ENCODE results near the gene C19orf12. TPM values are rescaled to one million over a fixed set of nuclear protein-coding genes. Genes with fewer than 3 reads are reported as not detected.

C19orf12 gene
- total and polyA plus RNA-seq, 7 experiments from 2014 or later = 17.6 to 51.5 (median 23.3) TPM

DNA sequence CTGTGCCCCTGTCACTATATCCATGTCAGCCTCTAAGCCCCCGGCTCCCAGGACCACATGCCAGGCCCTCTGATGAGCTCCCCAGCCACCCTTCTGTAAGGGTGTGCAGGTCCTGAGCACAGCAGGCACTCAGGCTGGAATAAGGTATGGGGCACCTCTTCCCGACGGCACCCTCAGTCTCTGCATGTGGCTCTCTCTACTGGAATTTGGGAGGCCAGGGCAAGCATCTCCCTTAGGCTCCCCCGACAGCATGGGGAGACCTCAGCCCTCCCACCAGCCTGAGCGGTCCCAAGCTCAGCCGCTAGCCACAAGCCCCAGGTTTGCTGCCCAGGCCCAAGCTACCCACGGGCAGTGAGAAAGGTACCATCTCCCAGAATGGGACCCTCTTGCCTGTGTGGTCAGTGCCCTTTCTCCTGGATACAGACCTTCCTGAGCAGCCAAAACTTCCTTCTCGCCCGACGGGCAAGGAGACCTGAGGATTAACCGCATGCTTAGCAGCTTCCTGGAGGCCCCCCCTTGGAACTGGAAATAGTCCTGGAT, 22.5 kb upstream of the C19orf12 start:
- no peak for DNase-seq
- peaks cover 0 to 11% (median 0%) of the 10 kb centered on the region in 5 donors for H3K27me3 Mint-ChIP-seq
- no peaks in the 10 kb centered on the region for H3K9me3 Mint-ChIP-seq
- H3K9me3 ChIP-seq (ENCODE audit: control insufficient read depth in 2 of 3, low read length in 3 of 3) = no peaks in the 10 kb centered on the region
- ChIA-PET POLR2A (no interaction called here), CTCF (interaction anchor here (1.1 to 1.4 kb wide), 3 partner anchors 9 to 145 kb away, joined by 3 read pairs; no protein-coding TSS in a partner anchor)
- H3K36me3 ChIP-seq (ENCODE audit: control insufficient read depth in 2 of 3, insufficient read depth in 3 of 3, low read length in 3 of 3) = no peaks in the 10 kb centered on the region
- no peak overlapping the region for H3K27ac Mint-ChIP-seq
- H3K27me3 ChIP-seq (ENCODE audit: control insufficient read depth in 2 of 2, insufficient read depth in 2 of 2, low read length in 2 of 2) = no peaks in the 10 kb centered on the region
- ATAC-seq = no peak
- no peak overlapping the region for H3K4me3 ChIP-seq (ENCODE audit: low read length)
- H3K36me3 Mint-ChIP-seq = no peaks in the 10 kb centered on the region
- H3K4me3 Mint-ChIP-seq = no peak overlapping the region
- intact Hi-C loops (cut with micrococcal nuclease) = no loop called here
- H3K4me1 Mint-ChIP-seq = no peaks in the 10 kb centered on the region
- H3K4me1 ChIP-seq (ENCODE audit: control insufficient read depth in 2 of 2, insufficient read depth in 2 of 2, low read length in 2 of 2) = no peaks in the 10 kb centered on the region
- no peak overlapping the region for H3K27ac ChIP-seq (ENCODE audit: low read depth, low read length)

DNA sequence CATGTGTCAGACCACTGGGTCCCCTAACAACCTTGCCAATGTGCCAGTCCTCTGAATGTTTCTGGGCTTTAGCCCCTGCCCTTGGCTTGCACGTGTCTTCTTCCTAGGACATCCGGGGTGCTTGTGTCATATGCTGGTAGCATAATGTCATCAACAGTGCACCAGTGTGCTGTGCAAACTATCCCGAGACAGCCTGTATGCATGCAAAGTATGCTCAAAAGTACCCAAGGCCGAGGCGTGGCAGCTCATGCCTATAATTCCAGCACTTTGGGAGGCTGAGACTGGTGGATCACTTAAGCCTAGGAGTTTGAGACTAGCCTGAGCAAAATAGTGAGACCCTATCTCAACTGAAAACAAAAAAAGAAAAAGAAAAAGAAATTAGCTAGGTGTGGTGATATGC, 20.8 kb upstream of the C19orf12 start:
- CTCF ChIA-PET = interaction anchor here (8.7 kb wide), 1 partner anchor 138 kb away, joined by 90 read pairs; no protein-coding TSS in a partner anchor
- H3K4me3 Mint-ChIP-seq = no peak overlapping the region
- H3K9me3 Mint-ChIP-seq = no peaks in the 10 kb centered on the region
- no peak overlapping the region for H3K27ac Mint-ChIP-seq
- intact Hi-C loops (cut with micrococcal nuclease) = no loop called here
- POLR2A ChIA-PET = no interaction called here
- Histone ChIP-seq H3K4me1 (ENCODE audit: control insufficient read depth in 2 of 2, insufficient read depth in 2 of 2, low read length in 2 of 2) (no peaks in the 10 kb centered on the region), H3K36me3 (ENCODE audit: control insufficient read depth in 2 of 3, insufficient read depth in 3 of 3, low read length in 3 of 3) (no peaks in the 10 kb centered on the region), H3K27me3 (ENCODE audit: control insufficient read depth in 2 of 2, insufficient read depth in 2 of 2, low read length in 2 of 2) (no peaks in the 10 kb centered on the region), H3K27ac (ENCODE audit: low read depth, low read length) (no peak overlapping the region), H3K4me3 (ENCODE audit: low read length) (no peak overlapping the region), H3K9me3 (ENCODE audit: control insufficient read depth in 2 of 3, low read length in 3 of 3) (no peaks in the 10 kb centered on the region)
- DNase-seq = no peak
- no peaks in the 10 kb centered on the region for H3K36me3 Mint-ChIP-seq
- H3K4me1 Mint-ChIP-seq = no peaks in the 10 kb centered on the region
- H3K27me3 Mint-ChIP-seq = peaks cover 0 to 16% (median 0%) of the 10 kb centered on the region in 5 donors
- ATAC-seq = no peak

DNA sequence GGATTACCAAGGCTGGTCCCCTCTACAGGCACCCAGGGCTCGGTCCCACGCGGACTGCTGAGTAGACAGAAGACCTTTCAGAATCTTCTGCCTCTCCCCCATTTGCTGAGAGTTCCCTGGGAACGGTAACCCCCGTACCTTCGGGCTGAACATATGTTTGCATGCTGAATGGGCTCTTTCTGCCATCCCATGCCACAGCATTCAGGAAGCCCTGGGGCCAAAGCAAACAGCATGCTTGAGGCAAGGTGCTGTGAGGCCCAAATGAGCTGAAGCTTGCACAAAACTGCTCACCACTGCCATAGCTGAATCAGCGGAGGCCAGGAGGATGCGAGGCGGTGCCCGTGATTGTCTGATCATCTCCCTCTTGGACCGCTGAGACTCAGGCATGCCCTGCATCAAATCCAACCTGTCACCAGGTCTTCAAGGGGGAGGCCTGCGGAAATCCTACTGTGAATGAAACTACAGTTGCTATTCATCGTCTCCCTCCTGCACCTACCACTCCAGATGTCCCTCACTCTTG, 16.3 kb upstream of the C19orf12 start:
- no peaks in the 10 kb centered on the region for H3K9me3 Mint-ChIP-seq
- DNase-seq (no peak), ATAC-seq (no peak)
- no peaks in the 10 kb centered on the region for H3K36me3 ChIP-seq (ENCODE audit: control insufficient read depth in 2 of 3, insufficient read depth in 3 of 3, low read length in 3 of 3)
- no peaks in the 10 kb centered on the region for H3K9me3 ChIP-seq (ENCODE audit: control insufficient read depth in 2 of 3, low read length in 3 of 3)
- intact Hi-C loops (cut with micrococcal nuclease) = no loop called here
- H3K4me1 ChIP-seq (ENCODE audit: control insufficient read depth in 2 of 2, insufficient read depth in 2 of 2, low read length in 2 of 2) = no peaks in the 10 kb centered on the region
- H3K4me3 ChIP-seq (ENCODE audit: low read length) = no peak overlapping the region
- H3K27ac ChIP-seq (ENCODE audit: low read depth, low read length) = no peak overlapping the region
- H3K27me3 ChIP-seq (ENCODE audit: control insufficient read depth in 2 of 2, insufficient read depth in 2 of 2, low read length in 2 of 2) = no peaks in the 10 kb centered on the region
- ChIA-PET CTCF (interaction anchor here (0.5 to 8.7 kb wide), 6 partner anchors 29 to 210 kb away, joined by 3 to 90 read pairs (median 4); partner anchors contain the start of gene URI1), POLR2A (no interaction called here)
- H3K4me3 Mint-ChIP-seq = no peak overlapping the region
- H3K27ac Mint-ChIP-seq = no peak overlapping the region
- H3K4me1 Mint-ChIP-seq = no peaks in the 10 kb centered on the region
- H3K36me3 Mint-ChIP-seq = no peaks in the 10 kb centered on the region
- peaks cover 0 to 36% (median 0%) of the 10 kb centered on the region in 5 donors for H3K27me3 Mint-ChIP-seq

DNA sequence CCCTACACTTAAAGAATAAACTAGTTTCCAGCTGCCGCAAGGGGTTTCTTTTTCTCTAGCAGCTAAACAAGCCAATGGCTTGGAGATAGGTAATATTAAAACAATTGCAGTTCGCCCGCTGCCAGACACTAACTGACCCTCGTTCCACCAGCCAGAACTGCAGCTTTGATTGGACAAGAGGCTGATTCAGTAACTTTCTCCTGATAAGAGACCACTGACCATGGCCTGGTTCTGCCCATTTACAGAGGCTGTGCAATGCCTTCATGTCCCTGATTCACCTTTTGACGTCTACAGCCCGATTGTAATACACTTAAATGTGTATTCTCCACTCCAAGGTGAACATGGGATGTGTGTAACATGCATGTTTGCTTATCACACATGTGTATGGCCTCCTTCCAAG, 12.8 kb upstream of the C19orf12 start:
- Mint-ChIP-seq H3K27ac (no peak overlapping the region), H3K4me1 (peaks cover 5 to 20% (median 15%) of the 10 kb centered on the region in 7 donors), H3K27me3 (peaks cover 0 to 54% (median 6%) of the 10 kb centered on the region in 5 donors), H3K9me3 (no peaks in the 10 kb centered on the region), H3K4me3 (no peak overlapping the region), H3K36me3 (no peaks in the 10 kb centered on the region)
- ChIA-PET CTCF (interaction anchor here (0.6 to 8.7 kb wide), 5 partner anchors 8 to 258 kb away, joined by 3 to 90 read pairs (median 5); no protein-coding TSS in a partner anchor), POLR2A (no interaction called here)
- no peak overlapping the region for H3K27ac ChIP-seq (ENCODE audit: low read depth, low read length)
- intact Hi-C loops (cut with micrococcal nuclease) = no loop called here
- no peaks in the 10 kb centered on the region for H3K36me3 ChIP-seq (ENCODE audit: control insufficient read depth in 2 of 3, insufficient read depth in 3 of 3, low read length in 3 of 3)
- no peak overlapping the region for H3K4me3 ChIP-seq (ENCODE audit: low read length)
- H3K27me3 ChIP-seq (ENCODE audit: control insufficient read depth in 2 of 2, insufficient read depth in 2 of 2, low read length in 2 of 2) = no peaks in the 10 kb centered on the region
- DNase-seq (no peak), ATAC-seq (no peak)
- peaks cover 0 to 9% of the 10 kb centered on the region in 2 donors for H3K4me1 ChIP-seq (ENCODE audit: control insufficient read depth in 2 of 2, insufficient read depth in 2 of 2, low read length in 2 of 2)
- no peaks in the 10 kb centered on the region for H3K9me3 ChIP-seq (ENCODE audit: control insufficient read depth in 2 of 3, low read length in 3 of 3)

DNA sequence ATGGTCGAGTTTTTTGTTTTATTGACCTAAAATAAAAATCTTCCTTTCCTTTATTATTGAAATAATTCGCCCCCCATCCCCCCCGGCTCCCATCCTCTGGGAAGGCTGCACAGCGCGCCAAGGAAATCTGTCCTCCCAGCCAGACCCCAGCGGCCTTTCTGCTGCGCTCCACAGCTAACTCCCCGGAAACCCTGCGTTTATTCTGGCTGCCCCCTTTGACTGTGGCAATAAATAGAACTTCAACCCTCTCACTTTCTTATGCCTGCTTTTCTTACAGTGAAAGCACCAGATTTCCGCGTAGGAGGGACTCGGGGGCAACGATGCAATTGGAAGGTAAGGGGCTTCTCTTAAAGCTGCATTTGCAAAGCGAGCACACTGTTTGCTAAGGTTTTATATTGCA, 9.7 kb upstream of the C19orf12 start:
- DNase-seq (no peak), ATAC-seq (no peak)
- Mint-ChIP-seq H3K9me3 (no peaks in the 10 kb centered on the region), H3K4me3 (peak overlapping the region; percentile 3 to 87 (median 84)), H3K27ac (peak overlapping the region in 1 of 9 donors; percentile 25), H3K27me3 (peaks cover 0 to 65% (median 6%) of the 10 kb centered on the region in 5 donors), H3K4me1 (peaks cover 5 to 20% (median 15%) of the 10 kb centered on the region in 7 donors), H3K36me3 (no peaks in the 10 kb centered on the region)
- H3K4me3 ChIP-seq (ENCODE audit: low read length) = peak overlapping the region; percentile 8
- no peaks in the 10 kb centered on the region for H3K9me3 ChIP-seq (ENCODE audit: control insufficient read depth in 2 of 3, low read length in 3 of 3)
- ChIA-PET CTCF (interaction anchor here (1.0 to 1.9 kb wide), 3 partner anchors 8 to 150 kb away, joined by 3 to 6 read pairs (median 3); no protein-coding TSS in a partner anchor), POLR2A (interaction anchor here (0.6 to 3.6 kb wide), 4 partner anchors 10 to 119 kb away, joined by 4 to 14 read pairs (median 5); partner anchors contain the start of genes C19orf12 and POP4)
- no peaks in the 10 kb centered on the region for H3K36me3 ChIP-seq (ENCODE audit: control insufficient read depth in 2 of 3, insufficient read depth in 3 of 3, low read length in 3 of 3)
- no peaks in the 10 kb centered on the region for H3K27me3 ChIP-seq (ENCODE audit: control insufficient read depth in 2 of 2, insufficient read depth in 2 of 2, low read length in 2 of 2)
- intact Hi-C loops (cut with micrococcal nuclease) = no loop called here
- peaks cover 0 to 9% of the 10 kb centered on the region in 2 donors for H3K4me1 ChIP-seq (ENCODE audit: control insufficient read depth in 2 of 2, insufficient read depth in 2 of 2, low read length in 2 of 2)
- no peak overlapping the region for H3K27ac ChIP-seq (ENCODE audit: low read depth, low read length)

- intact Hi-C loops (cut with micrococcal nuclease) = no loop called here
- Histone ChIP-seq H3K9me3 (ENCODE audit: control insufficient read depth in 2 of 3, low read length in 3 of 3) (no peaks in the 10 kb centered on the region), H3K27me3 (ENCODE audit: control insufficient read depth in 2 of 2, insufficient read depth in 2 of 2, low read length in 2 of 2) (no peaks in the 10 kb centered on the region), H3K36me3 (ENCODE audit: control insufficient read depth in 2 of 3, insufficient read depth in 3 of 3, low read length in 3 of 3) (no peaks in the 10 kb centered on the region), H3K27ac (ENCODE audit: low read depth, low read length) (no peak overlapping the region), H3K4me1 (ENCODE audit: control insufficient read depth in 2 of 2, insufficient read depth in 2 of 2, low read length in 2 of 2) (peaks cover 0 to 9% of the 10 kb centered on the region in 2 donors), H3K4me3 (ENCODE audit: low read length) (peak overlapping the region; percentile 8)
- DNase-seq (peak in 7 of 9 donors; percentile 14 to 42 (median 36)), ATAC-seq (peak; percentile 66)
- Mint-ChIP-seq H3K4me1 (peaks cover 5 to 20% (median 15%) of the 10 kb centered on the region in 7 donors), H3K4me3 (peak overlapping the region; percentile 75 to 87 (median 84)), H3K9me3 (no peaks in the 10 kb centered on the region), H3K27me3 (peaks cover 0 to 61% (median 6%) of the 10 kb centered on the region in 5 donors), H3K36me3 (no peaks in the 10 kb centered on the region), H3K27ac (peak overlapping the region in 6 of 9 donors; percentile 41 to 86 (median 52))
- ChIA-PET CTCF (interaction anchor here (1.0 kb wide), 1 partner anchor 150 kb away, joined by 3 read pairs; no protein-coding TSS in a partner anchor), POLR2A (interaction anchor here (1.4 to 3.6 kb wide), 2 partner anchors 9 to 118 kb away, joined by 5 to 14 read pairs; partner anchors contain the start of genes C19orf12 and POP4)
Measured at GRCh38 chr19:29724102-29724641, 9.1 kb upstream of the C19orf12 start.
